Breast epithelium (tissue), 3 donors: ENCODE data around the gene ALK.

Source experiments
- POLR2A ChIP-seq: fragments of 450-650 bp; IDR thresholded peaks from one replicate; pipeline ENCODE4 v1.6.1; 2016; ENCODE audit warnings: antibody characterized with exemption, mild to moderate bottlenecking, moderate library complexity
- TF ChIP-seq, protein P1 (sequence below), 3 donors: fragments of 450-650 bp; IDR thresholded peaks; one replicate each; pipeline ENCODE4 v1.5.1; 2016 to 2017; ENCODE audit warnings: antibody characterized with exemption in 3 of 3, mild to moderate bottlenecking in 3 of 3, moderate library complexity in 3 of 3

DNA sequence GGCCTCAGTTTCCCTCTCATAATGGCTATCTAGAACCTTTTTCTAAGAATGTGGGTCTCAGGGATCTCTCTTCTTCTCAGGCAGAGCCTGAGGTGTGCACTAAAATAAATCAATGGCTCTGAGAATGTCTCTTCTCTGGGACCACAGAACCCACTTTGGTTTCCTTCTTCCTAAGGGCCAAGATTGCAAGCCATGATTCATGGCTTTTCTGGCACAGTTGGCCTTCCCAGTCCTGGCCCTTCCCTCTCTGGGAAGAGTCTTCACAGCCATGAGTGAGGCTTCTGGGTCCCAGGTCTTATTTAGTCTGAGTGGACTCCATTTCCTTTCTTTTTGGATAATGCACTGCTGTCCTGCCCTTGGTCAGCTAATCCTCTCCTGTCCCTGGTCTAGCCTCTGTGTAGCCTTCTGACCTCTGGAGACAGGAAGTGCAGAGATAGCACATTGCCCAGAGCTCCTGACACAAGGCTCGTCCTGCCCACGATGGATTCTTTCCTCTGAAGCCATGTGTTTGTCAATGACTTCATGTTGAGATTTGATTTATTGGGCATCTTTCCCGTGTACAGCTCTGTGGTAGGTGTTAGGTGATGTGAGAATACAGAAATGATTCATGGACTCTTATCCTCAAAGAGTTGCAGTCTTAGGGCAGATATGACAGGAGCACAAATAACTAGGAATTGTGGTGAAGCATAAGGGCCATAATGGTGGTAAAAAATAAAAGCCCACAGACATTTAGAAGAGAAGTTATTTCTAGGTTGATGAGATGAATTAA is 561.2 kb downstream of the ALK start:
- TF ChIP-seq, protein P1, sequence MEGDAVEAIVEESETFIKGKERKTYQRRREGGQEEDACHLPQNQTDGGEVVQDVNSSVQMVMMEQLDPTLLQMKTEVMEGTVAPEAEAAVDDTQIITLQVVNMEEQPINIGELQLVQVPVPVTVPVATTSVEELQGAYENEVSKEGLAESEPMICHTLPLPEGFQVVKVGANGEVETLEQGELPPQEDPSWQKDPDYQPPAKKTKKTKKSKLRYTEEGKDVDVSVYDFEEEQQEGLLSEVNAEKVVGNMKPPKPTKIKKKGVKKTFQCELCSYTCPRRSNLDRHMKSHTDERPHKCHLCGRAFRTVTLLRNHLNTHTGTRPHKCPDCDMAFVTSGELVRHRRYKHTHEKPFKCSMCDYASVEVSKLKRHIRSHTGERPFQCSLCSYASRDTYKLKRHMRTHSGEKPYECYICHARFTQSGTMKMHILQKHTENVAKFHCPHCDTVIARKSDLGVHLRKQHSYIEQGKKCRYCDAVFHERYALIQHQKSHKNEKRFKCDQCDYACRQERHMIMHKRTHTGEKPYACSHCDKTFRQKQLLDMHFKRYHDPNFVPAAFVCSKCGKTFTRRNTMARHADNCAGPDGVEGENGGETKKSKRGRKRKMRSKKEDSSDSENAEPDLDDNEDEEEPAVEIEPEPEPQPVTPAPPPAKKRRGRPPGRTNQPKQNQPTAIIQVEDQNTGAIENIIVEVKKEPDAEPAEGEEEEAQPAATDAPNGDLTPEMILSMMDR (IDR thresholded peaks at IDR 0.05): no peak
- no peak for TF ChIP-seq POLR2A
